Endothelial cell of umbilical vein (primary cell): ENCODE results near the gene JAML. TPM values are rescaled to one million over a fixed set of nuclear protein-coding genes. Genes with fewer than 3 reads are reported as not detected.

Experiments used
- BruUV-seq: library from RNA; stranded (reverse); fragments of 400-500 nt; replicated peaks from 2 replicates; lab custom pipeline; 2021; lab: Mats Ljungman, UMichigan
- CTCF ChIA-PET: fragments of 300-600, 350-600 bp; sonication (Branson Sonifier 250); formaldehyde crosslinking; loops from one replicate; lab custom pipeline; 2021; ENCODE audit warnings: antibody characterized with exemption, inconsistent platforms; lab: Charles Lee
- POLR2A ChIA-PET: fragments of 300-600, 350-600 bp; sonication (Branson Sonifier 250); formaldehyde crosslinking; loops from one replicate; lab custom pipeline; 2021; ENCODE audit warnings: antibody characterized with exemption, inconsistent platforms; lab: Charles Lee
- DNase-seq: peaks from one replicate; pipeline ENCODE4 v3.0.0-alpha.2; 2011; ENCODE audit warnings: low read depth, low spot score
- FAIRE-seq: peaks from 2 replicates; lab custom pipeline; 2011; peaks lifted over from hg19 to GRCh38; lab: Jason Lieb, UNC
- H2AFZ ChIP-seq: 2 replicates; pipeline ENCODE4 v1.6.0; 2012; ENCODE audit warnings: low read depth, low read length, control low read depth, inconsistent platforms
- H3K27ac ChIP-seq: 2 replicates; pipeline ENCODE4 v1.5.1; 2011; ENCODE audit warnings: low read depth, mild to moderate bottlenecking, control low read depth, low read length, moderate library complexity; ENCODE audit not compliant: insufficient read depth
- H3K27me3 ChIP-seq, 2 experiments: 2 replicates each; pipeline versions ENCODE4 v1.6.0 to v1.6.1; 2011; ENCODE audit warnings: low read length in 2 of 2, mixed read lengths in 1 of 2; ENCODE audit not compliant: control insufficient read depth in 2 of 2, insufficient read depth in 2 of 2
- H3K36me3 ChIP-seq, 2 experiments: 2 replicates in 1 of 2; 3 replicates in 1 of 2; pipeline ENCODE4 v1.5.1; 2011; ENCODE audit warnings: low read length in 2 of 2, mild to moderate bottlenecking in 1 of 2, moderate library complexity in 1 of 2; ENCODE audit not compliant: control insufficient read depth in 2 of 2, insufficient read depth in 2 of 2; ENCODE audit errors: extremely low read depth in 1 of 2
- H3K4me1 ChIP-seq: 3 replicates; pipeline ENCODE4 v1.5.1; 2011; ENCODE audit warnings: mild to moderate bottlenecking, low read length; ENCODE audit not compliant: control insufficient read depth, insufficient read depth; ENCODE audit errors: extremely low read depth
- H3K4me2 ChIP-seq: 2 replicates; pipeline ENCODE4 v1.6.1; 2011; ENCODE audit warnings: low read length, control low read depth, mixed read lengths; ENCODE audit not compliant: insufficient read depth
- H3K4me3 ChIP-seq, 3 experiments: fragments of 200-600 bp in 1 of 3; sonication (generic), shearing (Covaris generic) in 1 of 3; replicated peaks in 1 of 3; 2 replicates each; pipeline ENCODE4 v1.5.1; 2011 to 2016; ENCODE audit warnings: control low read depth in 3 of 3, low read length in 3 of 3, mild to moderate bottlenecking in 2 of 3, inconsistent platforms in 1 of 3, low read depth in 1 of 3, moderate library complexity in 1 of 3; ENCODE audit not compliant: insufficient read depth in 1 of 3
- H3K79me2 ChIP-seq: 2 replicates; pipeline ENCODE4 v1.6.0; 2012; ENCODE audit warnings: low read length, inconsistent platforms; ENCODE audit not compliant: control insufficient read depth, insufficient read depth
- H3K9ac ChIP-seq: replicated peaks from 2 replicates; pipeline ENCODE3; 2011; ENCODE audit warnings: low read length, control low read depth; ENCODE audit not compliant: insufficient read depth; ENCODE audit errors: extremely low read depth
- H3K9me1 ChIP-seq: replicated peaks from 3 replicates; pipeline ENCODE4 v1.6.0; 2011; ENCODE audit warnings: mild to moderate bottlenecking, low read length; ENCODE audit not compliant: control insufficient read depth, insufficient read depth; ENCODE audit errors: extremely low read depth
- H3K9me3 ChIP-seq: replicated peaks from 2 replicates; pipeline ENCODE4 v1.5.1; 2012; ENCODE audit warnings: low read length, inconsistent platforms; ENCODE audit not compliant: control insufficient read depth, insufficient read depth
- H4K20me1 ChIP-seq: replicated peaks from 2 replicates; pipeline ENCODE3; 2011; ENCODE audit warnings: mild to moderate bottlenecking, low read length; ENCODE audit not compliant: control insufficient read depth, insufficient read depth; ENCODE audit errors: extremely low read depth
- EZH2 ChIP-seq: IDR thresholded peaks from 2 replicates; pipeline ENCODE4 v1.6.1; 2012; ENCODE audit warnings: borderline replicate concordance, low read depth, mild to moderate bottlenecking, moderate library complexity, low read length, inconsistent platforms; ENCODE audit not compliant: severe bottlenecking
- FOS ChIP-seq: IDR thresholded peaks from 2 replicates; pipeline ENCODE4 v1.6.1; 2011; ENCODE audit warnings: mild to moderate bottlenecking, low read length, moderate library complexity, borderline replicate concordance; ENCODE audit not compliant: insufficient read depth
- GATA2 ChIP-seq: IDR thresholded peaks from 2 replicates; pipeline ENCODE4 v1.7.0; 2011; ENCODE audit warnings: low read depth, mild to moderate bottlenecking, moderate library complexity, mixed read lengths, low read length; ENCODE audit not compliant: insufficient read length, insufficient read depth
- JUN ChIP-seq: IDR thresholded peaks from 2 replicates; pipeline ENCODE4 v1.6.1; 2011; ENCODE audit warnings: borderline replicate concordance, low read depth; ENCODE audit not compliant: insufficient read length, insufficient read depth
- MYC ChIP-seq: IDR thresholded peaks from one replicate; pipeline ENCODE4 v1.6.1; 2011; ENCODE audit warnings: mild to moderate bottlenecking, low read depth, low read length
- POLR2A ChIP-seq: IDR thresholded peaks from 2 replicates; pipeline ENCODE4 v1.6.1; 2012; ENCODE audit warnings: low read depth, mild to moderate bottlenecking, control low read depth, low read length
- POLR2AphosphoS5 ChIP-seq: IDR thresholded peaks from 2 replicates; pipeline ENCODE4 v1.6.1; 2012; ENCODE audit warnings: low read depth, mild to moderate bottlenecking, control low read depth, low read length, moderate library complexity; ENCODE audit not compliant: insufficient read depth
- dilution Hi-C: fragments of 300-500 bp; cut with MboI; formaldehyde crosslinking; loops from one replicate; pipeline ENCODE4 v1.15.0; 2019; ENCODE audit warnings: low sequenced_read_pairs; ENCODE audit not compliant: extremely low pct_ligation_motif_present
- intact Hi-C: fragments of 100-400 bp; cut with micrococcal nuclease; formaldehyde crosslinking; loops from one replicate; pipeline ENCODE4 v1.10.0; 2022
- polyA plus RNA-seq, 4 experiments: library from polyadenylated mRNA; depleted of rRNA in 3 of 4; stranded (reverse) in 3 of 4; unstranded in 1 of 4; fragments of >200 nt; gene quantifications; 2 replicates each; pipeline versions ENCODE4 v1.2.1 to v1.2.3, GENCODE V29; 2011 to 2012; ENCODE audit warnings: missing spikeins in 1 of 4
- total RNA-seq: library from RNA; stranded (reverse); gene quantifications from 2 replicates; pipeline ENCODE4 v1.2.3, GENCODE V29; 2021
- TF ChIP-seq, protein P1 (sequence below): IDR thresholded peaks from 2 replicates; pipeline ENCODE4 v1.6.1; 2011; ENCODE audit not compliant: insufficient read depth, insufficient read length
- TF ChIP-seq, protein P2 (sequence below), 2 donors: IDR thresholded peaks; 1 replicate in 1 of 2; 2 replicates in 1 of 2; pipeline ENCODE4 v1.5.1; 2011; ENCODE audit warnings: low read length in 2 of 2, mild to moderate bottlenecking in 2 of 2, moderate library complexity in 2 of 2, control low read depth in 1 of 2, inconsistent platforms in 1 of 2, low read depth in 1 of 2; ENCODE audit not compliant: insufficient read depth in 1 of 2; ENCODE audit errors: extremely low read depth in 1 of 2

The JAML gene
- total and polyA plus RNA-seq, 2 donors (not counting 3 experiments of a cell fraction or from before 2014, with no cell fraction given), result 0.04 to 0.35 TPM

- intact Hi-C loops (no loop called here), dilution Hi-C loops (no loop called here)
- DNase-seq, result no peak
- Histone ChIP-seq H3K9me1 (no peaks in the 10 kb centered on the region), H3K79me2 (no peaks in the 10 kb centered on the region), H3K4me2 (peak overlapping the region; percentile 35), H3K27ac (peak overlapping the region; percentile 64), H4K20me1 (no peaks in the 10 kb centered on the region), H3K9me3 (no peaks in the 10 kb centered on the region), H3K4me1 (peaks cover 34% of the 10 kb centered on the region), H2AFZ (no peak overlapping the region), H3K4me3 (no peak overlapping the region), H3K27me3 (no peaks in the 10 kb centered on the region), H3K36me3 (no peaks in the 10 kb centered on the region), H3K9ac (peak overlapping the region; percentile 12)
- ChIA-PET CTCF (interaction anchor here (0.8 to 3.5 kb wide), 8 partner anchors 10 to 41 kb away, joined by 3 to 18 read pairs (median 4); partner anchors contain the start of genes MPZL2 and MPZL3), POLR2A (no interaction called here)
- TF ChIP-seq GATA2 (no peak), JUN (no peak), MYC (no peak), POLR2AphosphoS5 (no peak), EZH2 (no peak), FOS (no peak), POLR2A (no peak)
- TF ChIP-seq, protein P1, sequence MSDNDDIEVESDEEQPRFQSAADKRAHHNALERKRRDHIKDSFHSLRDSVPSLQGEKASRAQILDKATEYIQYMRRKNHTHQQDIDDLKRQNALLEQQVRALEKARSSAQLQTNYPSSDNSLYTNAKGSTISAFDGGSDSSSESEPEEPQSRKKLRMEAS, result no peak
- TF ChIP-seq, protein P2, sequence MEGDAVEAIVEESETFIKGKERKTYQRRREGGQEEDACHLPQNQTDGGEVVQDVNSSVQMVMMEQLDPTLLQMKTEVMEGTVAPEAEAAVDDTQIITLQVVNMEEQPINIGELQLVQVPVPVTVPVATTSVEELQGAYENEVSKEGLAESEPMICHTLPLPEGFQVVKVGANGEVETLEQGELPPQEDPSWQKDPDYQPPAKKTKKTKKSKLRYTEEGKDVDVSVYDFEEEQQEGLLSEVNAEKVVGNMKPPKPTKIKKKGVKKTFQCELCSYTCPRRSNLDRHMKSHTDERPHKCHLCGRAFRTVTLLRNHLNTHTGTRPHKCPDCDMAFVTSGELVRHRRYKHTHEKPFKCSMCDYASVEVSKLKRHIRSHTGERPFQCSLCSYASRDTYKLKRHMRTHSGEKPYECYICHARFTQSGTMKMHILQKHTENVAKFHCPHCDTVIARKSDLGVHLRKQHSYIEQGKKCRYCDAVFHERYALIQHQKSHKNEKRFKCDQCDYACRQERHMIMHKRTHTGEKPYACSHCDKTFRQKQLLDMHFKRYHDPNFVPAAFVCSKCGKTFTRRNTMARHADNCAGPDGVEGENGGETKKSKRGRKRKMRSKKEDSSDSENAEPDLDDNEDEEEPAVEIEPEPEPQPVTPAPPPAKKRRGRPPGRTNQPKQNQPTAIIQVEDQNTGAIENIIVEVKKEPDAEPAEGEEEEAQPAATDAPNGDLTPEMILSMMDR (IDR thresholded peaks at IDR 0.05; ENCODE audit: extremely low read depth in 1 of 2, insufficient read depth in 1 of 2, low read depth in 1 of 2, low read length in 2 of 2), result no peak
- no TSS peak for BruUV-seq
- no peak for FAIRE-seq
These were observed 14.8 kb upstream of the JAML start for GRCh38 chr11:118239509-118240205.
